Left hindlimb (tissue), 1 donor: ENCODE results near the gene IQSEC3.

Source experiments
- DNase-seq: peaks from one replicate; pipeline ENCODE4 v3.0.0-alpha.2; 2018

IQSEC3 gene

GRCh38 chr12:168763-169525, 102.4 kb downstream of the IQSEC3 start:
- peak; percentile 69 for DNase-seq

- no peak for DNase-seq
These were observed 103.2 kb downstream of the IQSEC3 start for GRCh38 chr12:169528-170370.

GRCh38 chr12:170371-171225, 104.0 kb downstream of the IQSEC3 start:
- no peak for DNase-seq

GRCh38 chr12:171276-171675, 104.7 kb downstream of the IQSEC3 start:
- no peak for DNase-seq

GRCh38 chr12:171743-172676, 105.4 kb downstream of the IQSEC3 start:
- no peak for DNase-seq

GRCh38 chr12:172732-173161, 106.2 kb downstream of the IQSEC3 start:
- DNase-seq, result no peak

GRCh38 chr12:174124-174523, 107.6 kb downstream of the IQSEC3 start:
- DNase-seq, result no peak

GRCh38 chr12:174596-174995, 108.0 kb downstream of the IQSEC3 start:
- no peak for DNase-seq

GRCh38 chr12:175250-175649, 108.7 kb downstream of the IQSEC3 start:
- DNase-seq, result no peak

- no peak for DNase-seq
These were observed 109.2 kb downstream of the IQSEC3 start for GRCh38 chr12:175759-176158.

- DNase-seq, result no peak
These were observed 110.0 kb downstream of the IQSEC3 start for GRCh38 chr12:176321-177181.

GRCh38 chr12:177336-177979, 110.9 kb downstream of the IQSEC3 start:
- no peak for DNase-seq

- DNase-seq, result no peak
These were observed 111.6 kb downstream of the IQSEC3 start for GRCh38 chr12:177980-178828.

GRCh38 chr12:178829-179109, 112.2 kb downstream of the IQSEC3 start:
- no peak for DNase-seq

GRCh38 chr12:179131-179884, 112.7 kb downstream of the IQSEC3 start:
- no peak for DNase-seq

- no peak for DNase-seq
These were observed 113.3 kb downstream of the IQSEC3 start for GRCh38 chr12:179885-180284.

GRCh38 chr12:180445-180844, 113.9 kb downstream of the IQSEC3 start:
- DNase-seq, result peak; percentile 73

- no peak for DNase-seq
These were observed 115.4 kb downstream of the IQSEC3 start for GRCh38 chr12:181921-182320.

GRCh38 chr12:182381-182892, 115.9 kb downstream of the IQSEC3 start:
- peak; percentile 6 for DNase-seq
